Panc1 (cell line): ENCODE data around the gene PCNX2. TPM values are rescaled to one million over a fixed set of nuclear protein-coding genes. Genes with fewer than 3 reads are reported as not detected.

ENCODE experiments used
- ATAC-seq: fragments of 200-7000 bp; cut with Tn5 transposase; 2 replicates; pipeline ENCODE4 v1.9.1; 2020; ENCODE audit warnings: mild to moderate bottlenecking, moderate library complexity
- BruUV-seq: library from RNA; stranded (reverse); fragments of 400-500 nt; replicated peaks from 2 replicates; lab custom pipeline; 2021; lab: Mats Ljungman, UMichigan
- CTCF ChIA-PET: fragments of 300-600 bp; sonication (Branson Sonifier 250); formaldehyde crosslinking; loops from one replicate; lab custom pipeline; 2022; ENCODE audit warnings: antibody characterized with exemption; lab: Charles Lee
- POLR2A ChIA-PET: fragments of 300-600 bp; sonication (Branson Sonifier 250); formaldehyde crosslinking; loops from one replicate; lab custom pipeline; 2022; ENCODE audit warnings: antibody characterized with exemption; lab: Charles Lee
- DNase-seq: peaks from one replicate; pipeline ENCODE4 v3.0.0-alpha.2; 2010; ENCODE audit warnings: low read depth, low spot score
- H3K27ac ChIP-seq: 2 replicates; pipeline ENCODE4 v1.5.1; 2011; ENCODE audit warnings: mild to moderate bottlenecking, low read length, inconsistent platforms
- H3K27me3 ChIP-seq: fragments of 200-500 bp; sonication (Bioruptor generic); 2 replicates; pipeline ENCODE4 v1.6.0; 2014; ENCODE audit warnings: low read length, inconsistent platforms; ENCODE audit not compliant: control insufficient read depth, insufficient read depth
- H3K36me3 ChIP-seq: fragments of 200-500 bp; sonication (Bioruptor generic); 2 replicates; pipeline ENCODE4 v1.5.1; 2014; ENCODE audit warnings: inconsistent platforms, mild to moderate bottlenecking, low read length, moderate library complexity; ENCODE audit not compliant: control insufficient read depth, insufficient read depth
- H3K4me1 ChIP-seq: 2 replicates; pipeline ENCODE4 v1.5.1; 2011; ENCODE audit warnings: inconsistent platforms, mild to moderate bottlenecking, low read length, moderate library complexity; ENCODE audit not compliant: control insufficient read depth, insufficient read depth
- H3K4me3 ChIP-seq, 2 experiments: 2 replicates each; pipeline ENCODE4 v1.5.1; 2011 to 2012; ENCODE audit warnings: low read depth in 2 of 2, low read length in 2 of 2, mild to moderate bottlenecking in 2 of 2, inconsistent platforms in 1 of 2, moderate library complexity in 1 of 2
- H3K9me3 ChIP-seq: fragments of 200-500 bp; sonication (Bioruptor generic); 2 replicates; pipeline ENCODE4 v1.5.1; 2014; ENCODE audit warnings: low read depth, mild to moderate bottlenecking, inconsistent platforms, low read length, moderate library complexity; ENCODE audit not compliant: control insufficient read depth, insufficient read depth
- CTCF ChIP-seq: fragments of 450-650 bp; IDR thresholded peaks from 2 replicates; pipeline ENCODE4 v1.5.1; 2017; ENCODE audit warnings: mild to moderate bottlenecking
- POLR2AphosphoS5 ChIP-seq: IDR thresholded peaks from 2 replicates; pipeline ENCODE4 v1.6.1; 2012; ENCODE audit warnings: mild to moderate bottlenecking, low read depth, low read length, moderate library complexity
- REST ChIP-seq, 2 experiments: IDR thresholded peaks; 2 replicates each; pipeline ENCODE4 v1.6.1; 2011 to 2012; ENCODE audit warnings: low read depth in 2 of 2, control low read depth in 1 of 2, low read length in 1 of 2, mild to moderate bottlenecking in 1 of 2, moderate library complexity in 1 of 2; ENCODE audit not compliant: insufficient read depth in 1 of 2
- SIN3A ChIP-seq: IDR thresholded peaks from 2 replicates; pipeline ENCODE4 v1.6.1; 2012; ENCODE audit warnings: low read depth, mild to moderate bottlenecking, low read length, moderate library complexity, borderline replicate concordance; ENCODE audit not compliant: insufficient read depth
- TCF7L2 ChIP-seq: IDR thresholded peaks from 2 replicates; pipeline ENCODE4 v1.6.1; 2011; ENCODE audit warnings: mild to moderate bottlenecking, low read depth, low read length, inconsistent platforms
- in situ Hi-C: cut with HindIII; loops from 2 replicates; pipeline ENCODE4 v1.10.0; 2016; ENCODE audit warnings: low sequenced_read_pairs, low pct_unique_long_range_greater_than_20kb
- intact Hi-C: fragments of 100-400 bp; cut with micrococcal nuclease; formaldehyde crosslinking; loops from one replicate; pipeline ENCODE4 v1.10.0; 2022; ENCODE audit not compliant: unreplicated experiment
- total RNA-seq: library from RNA; stranded (reverse); gene quantifications from one replicate; pipeline ENCODE4 v1.2.1, GENCODE V29; 2021; ENCODE audit not compliant: unreplicated experiment

Gene PCNX2
- total RNA-seq, 1 experiment from 2014 or later: 2.6 TPM

GRCh38 chr1:233065685-233066084 is 229.8 kb downstream of the PCNX2 start:
- intact Hi-C loops: no loop called here
- Histone ChIP-seq H3K4me3 (no peak overlapping the region), H3K9me3 (no peaks in the 10 kb centered on the region), H3K27me3 (no peaks in the 10 kb centered on the region), H3K36me3 (no peaks in the 10 kb centered on the region), H3K4me1 (no peaks in the 10 kb centered on the region), H3K27ac (no peak overlapping the region)
- DNase-seq (no peak), ATAC-seq (no peak)
- in situ Hi-C loops: no loop called here
- TF ChIP-seq REST (IDR thresholded peaks at IDR 0.05; ENCODE audit: insufficient read depth in 1 of 2, low read depth in 2 of 2, low read length in 1 of 2) (no peak), SIN3A (no peak), TCF7L2 (no peak), POLR2AphosphoS5 (no peak), CTCF (no peak)
- CTCF ChIA-PET: no interaction called here
- BruUV-seq: no TSS peak
- POLR2A ChIA-PET: no interaction called here

GRCh38 chr1:233064988-233065387 is 230.5 kb downstream of the PCNX2 start:
- BruUV-seq: no TSS peak
- Histone ChIP-seq H3K27ac (no peak overlapping the region), H3K9me3 (no peaks in the 10 kb centered on the region), H3K36me3 (no peaks in the 10 kb centered on the region), H3K27me3 (no peaks in the 10 kb centered on the region), H3K4me1 (no peaks in the 10 kb centered on the region), H3K4me3 (no peak overlapping the region)
- TF ChIP-seq REST (IDR thresholded peaks at IDR 0.05; ENCODE audit: insufficient read depth in 1 of 2, low read depth in 2 of 2, low read length in 1 of 2) (no peak), SIN3A (no peak), POLR2AphosphoS5 (no peak), CTCF (no peak), TCF7L2 (no peak)
- intact Hi-C loops (no loop called here), in situ Hi-C loops (no loop called here)
- no peak for DNase-seq
- no peak for ATAC-seq
- ChIA-PET POLR2A (no interaction called here), CTCF (no interaction called here)
